ENCODE measurements around the gene IFI44. TPM values are rescaled to one million over a fixed set of nuclear protein-coding genes. Genes with fewer than 3 reads are reported as not detected.
A peak's percentile ranks its signal among the peaks of the same experiment; 100 is the strongest.

The IFI44 gene
- total and polyA plus RNA-seq, 4 donors, result 37.5 to 49.1 (median 38.9) TPM

- H3K9me3 ChIP-seq (ENCODE audit: control insufficient read depth in 4 of 4, insufficient read depth in 3 of 4, low read length in 3 of 4), result peaks cover 0 to 2% (median 0%) of the 10 kb centered on the region in 4 donors
- H3K9ac ChIP-seq (ENCODE audit: insufficient read depth in 1 of 2, low read length in 2 of 2), result no peak overlapping the region
- no peaks in the 10 kb centered on the region for H3K4me1 ChIP-seq (ENCODE audit: control insufficient read depth in 5 of 5, insufficient read depth in 5 of 5, low read length in 5 of 5)
- no peaks in the 10 kb centered on the region for H3K27me3 ChIP-seq (ENCODE audit: control insufficient read depth in 3 of 3, insufficient read depth in 3 of 3, low read length in 2 of 3)
- TF ChIP-seq, protein P1, sequence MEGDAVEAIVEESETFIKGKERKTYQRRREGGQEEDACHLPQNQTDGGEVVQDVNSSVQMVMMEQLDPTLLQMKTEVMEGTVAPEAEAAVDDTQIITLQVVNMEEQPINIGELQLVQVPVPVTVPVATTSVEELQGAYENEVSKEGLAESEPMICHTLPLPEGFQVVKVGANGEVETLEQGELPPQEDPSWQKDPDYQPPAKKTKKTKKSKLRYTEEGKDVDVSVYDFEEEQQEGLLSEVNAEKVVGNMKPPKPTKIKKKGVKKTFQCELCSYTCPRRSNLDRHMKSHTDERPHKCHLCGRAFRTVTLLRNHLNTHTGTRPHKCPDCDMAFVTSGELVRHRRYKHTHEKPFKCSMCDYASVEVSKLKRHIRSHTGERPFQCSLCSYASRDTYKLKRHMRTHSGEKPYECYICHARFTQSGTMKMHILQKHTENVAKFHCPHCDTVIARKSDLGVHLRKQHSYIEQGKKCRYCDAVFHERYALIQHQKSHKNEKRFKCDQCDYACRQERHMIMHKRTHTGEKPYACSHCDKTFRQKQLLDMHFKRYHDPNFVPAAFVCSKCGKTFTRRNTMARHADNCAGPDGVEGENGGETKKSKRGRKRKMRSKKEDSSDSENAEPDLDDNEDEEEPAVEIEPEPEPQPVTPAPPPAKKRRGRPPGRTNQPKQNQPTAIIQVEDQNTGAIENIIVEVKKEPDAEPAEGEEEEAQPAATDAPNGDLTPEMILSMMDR (IDR thresholded peaks at IDR 0.05; ENCODE audit: control extremely low read depth, extremely low read depth), result no peak
- no peak overlapping the region for H3K4me3 ChIP-seq
- ATAC-seq (ENCODE audit: insufficient read depth, low FRiP score) (no peak), DNase-seq (no peak)
- no peaks in the 10 kb centered on the region for H3K36me3 ChIP-seq (ENCODE audit: control insufficient read depth in 4 of 4, insufficient read depth in 4 of 4, low read length in 4 of 4)
- 69 to 74% methylated on average over 2 of the region's 2 CpGs for WGBS, 2 donors
- H3K27ac ChIP-seq (ENCODE audit: low read depth in 1 of 2, low read length in 1 of 2), result no peak overlapping the region
These were observed 31.6 kb downstream of the IFI44 start for GRCh38 chr1:78681265-78681664.

- H3K36me3 ChIP-seq (ENCODE audit: control insufficient read depth in 4 of 4, insufficient read depth in 4 of 4, low read length in 4 of 4), result no peaks in the 10 kb centered on the region
- no peaks in the 10 kb centered on the region for H3K4me1 ChIP-seq (ENCODE audit: control insufficient read depth in 5 of 5, insufficient read depth in 5 of 5, low read length in 5 of 5)
- no peak overlapping the region for H3K4me3 ChIP-seq
- H3K9ac ChIP-seq (ENCODE audit: insufficient read depth in 1 of 2, low read length in 2 of 2), result peak overlapping the region in 1 of 2 donors; percentile 9
- WGBS, 2 donors, result 59 to 63% methylated on average over 3 of the region's 3 CpGs
- no peak overlapping the region for H3K27ac ChIP-seq (ENCODE audit: low read depth in 1 of 2, low read length in 1 of 2)
- peaks cover 0 to 2% (median 0%) of the 10 kb centered on the region in 4 donors for H3K9me3 ChIP-seq (ENCODE audit: control insufficient read depth in 4 of 4, insufficient read depth in 3 of 4, low read length in 3 of 4)
- ATAC-seq (ENCODE audit: insufficient read depth, low FRiP score) (no peak), DNase-seq (no peak)
- no peaks in the 10 kb centered on the region for H3K27me3 ChIP-seq (ENCODE audit: control insufficient read depth in 3 of 3, insufficient read depth in 3 of 3, low read length in 2 of 3)
- TF ChIP-seq, protein P1 (IDR thresholded peaks at IDR 0.05; ENCODE audit: control extremely low read depth, extremely low read depth), result no peak
These were observed 32.9 kb downstream of the IFI44 start for GRCh38 chr1:78682496-78682895.

- Histone ChIP-seq H3K4me3 (no peak overlapping the region), H3K9me3 (ENCODE audit: control insufficient read depth in 4 of 4, insufficient read depth in 3 of 4, low read length in 3 of 4) (peaks cover 0 to 2% (median 0%) of the 10 kb centered on the region in 4 donors), H3K36me3 (ENCODE audit: control insufficient read depth in 4 of 4, insufficient read depth in 4 of 4, low read length in 4 of 4) (no peaks in the 10 kb centered on the region), H3K9ac (ENCODE audit: insufficient read depth in 1 of 2, low read length in 2 of 2) (no peak overlapping the region), H3K4me1 (ENCODE audit: control insufficient read depth in 5 of 5, insufficient read depth in 5 of 5, low read length in 5 of 5) (no peaks in the 10 kb centered on the region), H3K27ac (ENCODE audit: low read depth in 1 of 2, low read length in 1 of 2) (no peak overlapping the region), H3K27me3 (ENCODE audit: control insufficient read depth in 3 of 3, insufficient read depth in 3 of 3, low read length in 2 of 3) (no peaks in the 10 kb centered on the region)
- DNase-seq (no peak), ATAC-seq (ENCODE audit: insufficient read depth, low FRiP score) (no peak)
- WGBS, 2 donors, result 57 to 72% methylated on average over 2 of the region's 2 CpGs
- TF ChIP-seq, protein P1 (IDR thresholded peaks at IDR 0.05; ENCODE audit: control extremely low read depth, extremely low read depth), result no peak
These were observed 33.4 kb downstream of the IFI44 start for GRCh38 chr1:78683079-78683478.

DNA sequence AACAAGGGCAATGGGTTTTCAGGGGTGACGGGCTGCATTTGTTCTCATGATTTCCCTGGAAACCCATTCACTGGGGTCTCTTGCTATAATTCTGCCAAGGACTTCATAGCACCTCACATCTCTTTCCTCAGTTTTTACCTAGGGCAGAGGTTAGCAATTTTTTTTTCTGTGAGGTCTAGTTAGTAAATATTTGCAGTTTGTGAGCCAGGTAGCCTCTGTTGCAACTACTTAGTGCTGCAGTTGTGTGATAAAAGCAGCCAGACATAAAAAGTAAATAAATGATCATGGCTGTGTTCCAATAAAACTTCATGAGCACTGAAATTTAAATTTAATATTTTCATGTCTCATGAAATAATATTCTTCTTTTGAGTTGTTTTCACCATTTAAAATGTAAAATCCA, 37.7 kb downstream of the IFI44 start:
- ATAC-seq (ENCODE audit: insufficient read depth, low FRiP score) (no peak), DNase-seq (no peak)
- peaks cover 0 to 2% (median 0%) of the 10 kb centered on the region in 4 donors for H3K9me3 ChIP-seq (ENCODE audit: control insufficient read depth in 4 of 4, insufficient read depth in 3 of 4, low read length in 3 of 4)
- no peak overlapping the region for H3K4me3 ChIP-seq
- no peak overlapping the region for H3K27ac ChIP-seq (ENCODE audit: low read depth in 1 of 2, low read length in 1 of 2)
- H3K4me1 ChIP-seq (ENCODE audit: control insufficient read depth in 5 of 5, insufficient read depth in 5 of 5, low read length in 5 of 5), result no peaks in the 10 kb centered on the region
- WGBS, 2 donors, result 95 to 100% methylated on average over 1 of the region's 1 CpG
- no peaks in the 10 kb centered on the region for H3K36me3 ChIP-seq (ENCODE audit: control insufficient read depth in 4 of 4, insufficient read depth in 4 of 4, low read length in 4 of 4)
- no peaks in the 10 kb centered on the region for H3K27me3 ChIP-seq (ENCODE audit: control insufficient read depth in 3 of 3, insufficient read depth in 3 of 3, low read length in 2 of 3)
- TF ChIP-seq, protein P1 (IDR thresholded peaks at IDR 0.05; ENCODE audit: control extremely low read depth, extremely low read depth), result no peak
- no peak overlapping the region for H3K9ac ChIP-seq (ENCODE audit: insufficient read depth in 1 of 2, low read length in 2 of 2)

All from lung (tissue), 12 donors.